Fibroblast of skin of back (primary cell): ENCODE measurements around the gene POLR2E.

Experiments used
- DNase-seq: peaks from one replicate; pipeline ENCODE4 v3.0.0-alpha.2; 2013

The POLR2E gene

DNA sequence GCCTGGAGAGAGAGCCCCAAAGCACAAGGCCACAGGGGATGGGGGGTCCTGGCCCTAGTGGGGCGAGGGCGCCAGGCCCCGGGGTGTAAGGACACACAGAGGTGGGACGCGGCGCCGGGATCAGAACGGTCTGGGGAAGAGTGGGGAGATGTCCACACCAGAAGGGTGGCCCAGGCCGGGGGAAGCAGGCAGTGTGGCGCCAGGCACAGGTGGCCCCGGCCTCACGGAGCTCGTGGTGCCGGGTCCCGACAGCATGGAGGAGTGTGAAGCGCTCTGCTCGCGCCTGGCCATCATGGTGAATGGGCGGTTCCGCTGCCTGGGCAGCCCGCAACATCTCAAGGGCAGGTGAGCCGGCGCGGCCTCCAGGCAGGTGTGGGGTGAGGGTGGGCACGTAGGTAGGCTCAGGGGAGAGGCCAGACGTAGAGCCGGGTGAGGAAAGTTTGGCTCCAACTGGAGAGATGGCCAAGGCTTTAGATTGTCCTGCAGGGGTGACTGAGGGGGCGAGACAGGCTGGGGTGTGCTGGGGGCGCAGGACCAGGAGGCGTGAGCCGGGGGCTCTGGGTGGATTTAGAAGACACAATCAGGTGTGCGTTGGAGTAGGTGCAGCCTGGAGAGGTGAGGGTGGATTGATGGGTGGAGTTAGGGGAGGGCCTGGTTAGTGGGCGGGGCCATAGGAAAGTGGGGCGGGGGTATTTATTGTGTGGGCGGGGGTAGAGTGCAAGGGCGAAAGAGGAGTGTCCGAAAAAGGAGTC is 31.1 kb downstream of the POLR2E start:
- DNase-seq, result no peak

DNA sequence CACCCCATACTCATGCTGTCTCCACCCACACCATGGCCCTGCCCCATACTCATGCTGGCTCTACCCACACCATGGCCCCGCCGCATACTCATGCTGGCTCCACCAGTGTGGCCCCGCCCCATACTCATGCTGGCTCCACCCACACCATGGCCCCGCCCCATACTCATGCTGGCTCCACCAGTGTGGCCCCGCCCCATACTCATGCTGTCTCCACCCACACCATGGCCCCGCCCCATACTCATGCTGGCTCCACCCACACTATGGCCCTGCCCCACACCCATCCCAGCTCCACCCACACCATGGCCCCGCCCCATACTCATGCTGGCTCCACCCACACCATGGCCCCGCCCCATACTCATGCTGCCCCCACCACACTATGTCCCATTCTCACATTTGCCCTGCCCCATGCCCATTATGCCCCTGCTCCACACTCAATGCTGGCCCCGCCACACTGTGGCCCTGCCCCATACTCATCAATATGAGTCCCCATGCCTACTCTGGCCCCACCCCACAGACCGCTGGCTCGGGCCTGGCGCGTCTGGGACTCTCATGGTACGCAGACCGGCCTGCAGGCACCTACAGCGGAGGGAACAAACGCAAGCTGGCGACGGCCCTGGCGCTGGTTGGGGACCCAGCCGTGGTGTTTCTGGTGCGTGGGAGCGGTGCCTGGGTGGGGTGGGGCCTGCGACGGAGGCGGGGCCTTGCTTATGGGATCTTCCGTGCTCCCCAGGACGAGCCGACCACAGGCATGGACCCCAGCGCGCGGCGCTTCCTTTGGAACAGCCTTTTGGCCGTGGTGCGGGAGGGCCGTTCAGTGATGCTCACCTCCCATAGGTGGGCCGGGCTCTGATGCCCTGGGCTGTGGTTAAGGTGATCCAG is 31.9 kb downstream of the POLR2E start:
- DNase-seq, result no peak

DNA sequence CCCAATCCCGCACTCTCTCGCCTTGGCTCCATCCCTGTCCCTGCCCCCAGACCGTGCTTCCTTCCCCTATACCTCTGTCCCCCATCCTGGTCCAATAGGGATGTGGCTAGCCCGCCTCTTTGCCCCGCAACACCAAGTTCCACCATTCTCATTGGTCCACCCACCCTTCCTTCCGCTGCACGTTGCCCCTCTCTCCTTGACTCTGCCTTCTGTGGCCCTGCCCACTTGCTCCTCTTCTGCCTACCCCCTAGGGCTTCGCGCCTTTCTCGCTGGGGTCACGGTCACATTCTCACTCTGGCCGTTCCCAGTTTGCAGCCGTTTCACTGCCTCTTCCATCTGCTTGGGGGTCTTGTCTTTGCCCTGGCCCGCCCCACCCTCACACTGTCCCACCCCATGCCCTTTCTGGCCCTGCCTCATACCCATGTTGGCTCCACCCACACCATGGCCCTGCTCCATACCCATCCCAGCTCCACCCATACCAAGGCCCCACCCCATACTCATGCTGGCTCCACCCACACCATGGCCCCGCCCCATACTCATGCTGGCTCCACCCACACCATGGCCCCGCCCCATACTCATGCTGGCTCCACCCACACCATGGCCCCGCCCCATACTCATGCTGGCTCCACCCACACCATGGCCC is 32.7 kb downstream of the POLR2E start:
- no peak for DNase-seq

DNA sequence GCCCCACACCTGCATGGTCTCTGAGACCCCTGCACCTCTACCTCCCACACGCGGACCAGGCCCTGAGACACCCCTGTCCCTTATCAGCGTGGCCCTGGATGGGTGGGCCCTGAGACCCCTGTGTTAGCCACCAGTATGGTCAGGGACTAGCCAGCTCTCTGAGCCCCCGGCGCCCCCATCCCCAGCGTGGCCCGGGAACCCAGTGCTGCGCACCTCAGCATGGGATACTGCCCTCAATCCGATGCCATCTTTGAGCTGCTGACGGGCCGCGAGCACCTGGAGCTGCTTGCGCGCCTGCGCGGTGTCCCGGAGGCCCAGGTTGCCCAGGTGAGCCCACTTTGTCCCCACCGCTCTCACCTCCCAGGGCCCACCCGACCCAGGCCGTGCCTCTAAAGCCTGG is 33.2 kb downstream of the POLR2E start:
- DNase-seq, result no peak

DNA sequence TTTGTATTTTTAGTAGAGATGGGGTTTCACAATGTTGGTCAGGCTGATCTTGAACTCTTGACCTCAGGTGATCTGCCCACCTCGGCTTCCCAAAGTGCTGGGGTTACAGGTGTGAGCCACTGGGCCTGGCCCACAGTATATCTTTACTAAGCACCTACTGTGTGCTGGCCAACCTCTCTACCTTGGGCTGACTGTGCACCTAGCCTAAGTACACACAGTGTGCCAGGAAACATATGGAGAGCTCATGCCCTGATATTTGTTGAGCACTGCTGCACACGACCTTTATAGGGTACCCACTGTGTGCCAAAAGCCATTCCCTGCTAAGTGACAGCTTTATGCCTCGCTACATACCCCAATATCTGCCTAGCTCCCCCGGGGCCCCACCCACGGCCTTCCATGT is 34.5 kb downstream of the POLR2E start:
- no peak for DNase-seq

DNA sequence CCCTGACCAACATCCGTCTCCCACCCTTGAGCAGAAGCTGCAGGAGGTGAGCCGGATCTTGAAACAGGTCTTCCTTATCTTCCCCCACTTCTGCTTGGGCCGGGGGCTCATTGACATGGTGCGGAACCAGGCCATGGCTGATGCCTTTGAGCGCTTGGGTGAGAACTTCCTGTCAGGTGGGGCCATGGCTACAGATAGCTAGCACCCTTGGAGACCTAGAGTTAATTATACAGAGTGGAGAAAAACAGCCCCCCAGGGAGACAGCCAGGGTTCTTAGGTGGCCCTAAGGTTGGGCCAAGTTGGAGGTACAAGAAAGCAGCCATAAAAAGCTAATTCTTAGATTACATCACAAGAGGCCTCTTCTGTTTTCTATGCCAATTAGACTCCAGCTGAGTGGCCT is 37.1 kb downstream of the POLR2E start:
- no peak for DNase-seq

DNA sequence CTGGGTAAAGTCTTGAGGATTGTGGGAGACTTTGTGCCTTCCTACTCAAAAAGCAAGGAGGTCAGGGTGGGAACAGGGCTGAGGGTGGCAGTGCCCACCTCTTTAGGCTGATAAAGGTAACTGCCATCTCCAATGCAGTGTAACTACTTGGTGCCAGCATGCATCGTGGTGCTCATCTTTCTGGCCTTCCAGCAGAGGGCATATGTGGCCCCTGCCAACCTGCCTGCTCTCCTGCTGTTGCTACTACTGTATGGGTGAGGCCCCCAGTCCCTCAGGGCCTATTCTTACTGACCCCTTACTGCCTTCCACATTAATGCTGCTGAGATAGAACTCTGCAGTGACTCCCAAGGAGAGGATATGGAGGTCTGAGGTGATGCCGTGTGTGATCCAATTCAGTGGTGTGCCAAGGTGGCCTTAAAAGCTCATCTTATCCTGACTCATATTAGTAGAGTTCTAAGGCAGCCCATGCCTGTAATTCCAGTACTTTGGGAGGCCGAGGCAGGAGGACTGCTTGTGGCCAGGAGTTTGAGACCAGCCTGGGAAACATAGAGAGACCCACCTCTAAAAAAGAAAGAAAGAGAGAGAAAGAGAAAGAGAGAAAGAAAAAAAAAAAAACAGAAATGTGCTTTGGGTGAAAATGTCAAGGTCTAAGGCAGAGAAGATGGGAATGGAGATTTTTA is 37.9 kb downstream of the POLR2E start:
- DNase-seq, result peak; percentile 54

DNA sequence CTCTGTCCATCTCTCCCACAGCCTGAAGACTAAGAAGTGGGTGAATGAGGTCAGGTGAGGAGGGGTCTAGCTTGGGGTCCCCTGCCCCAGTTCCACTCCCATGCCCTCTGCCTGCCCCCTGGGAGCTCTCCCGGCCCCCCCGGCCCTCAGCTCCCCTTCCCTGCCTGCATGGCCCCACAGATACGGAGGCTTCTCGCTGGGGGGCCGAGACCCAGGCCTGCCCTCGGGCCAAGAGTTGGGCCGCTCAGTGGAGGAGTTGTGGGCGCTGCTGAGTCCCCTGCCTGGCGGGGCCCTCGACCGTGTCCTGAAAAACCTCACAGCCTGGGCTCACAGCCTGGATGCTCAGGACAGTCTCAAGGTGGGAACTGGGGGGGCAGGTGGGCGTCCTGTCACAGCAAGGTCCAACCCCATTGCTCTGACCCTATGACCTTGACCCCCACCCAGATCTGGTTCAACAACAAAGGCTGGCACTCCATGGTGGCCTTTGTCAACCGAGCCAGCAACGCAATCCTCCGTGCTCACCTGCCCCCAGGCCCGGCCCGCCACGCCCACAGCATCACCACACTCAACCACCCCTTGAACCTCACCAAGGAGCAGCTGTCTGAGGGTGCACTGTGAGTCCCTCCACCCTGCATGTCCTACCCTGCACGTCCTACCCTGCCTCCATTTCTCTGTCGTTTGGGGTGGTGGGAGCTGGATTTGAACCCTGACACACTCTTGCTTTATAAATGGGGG is 39.1 kb downstream of the POLR2E start:
- no peak for DNase-seq

DNA sequence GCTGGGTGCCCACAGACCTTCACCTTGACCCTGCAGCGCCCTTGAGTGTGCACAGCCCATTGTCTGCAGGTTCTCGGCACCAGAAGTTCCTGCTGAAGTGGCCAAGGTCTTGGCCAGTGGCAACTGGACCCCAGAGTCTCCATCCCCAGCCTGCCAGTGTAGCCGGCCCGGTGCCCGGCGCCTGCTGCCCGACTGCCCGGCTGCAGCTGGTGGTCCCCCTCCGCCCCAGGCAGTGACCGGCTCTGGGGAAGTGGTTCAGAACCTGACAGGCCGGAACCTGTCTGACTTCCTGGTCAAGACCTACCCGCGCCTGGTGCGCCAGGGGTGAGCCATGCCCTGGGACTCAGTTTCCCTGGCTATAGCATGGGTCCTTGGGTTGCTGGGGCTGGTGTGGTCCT is 40.1 kb downstream of the POLR2E start:
- no peak for DNase-seq

DNA sequence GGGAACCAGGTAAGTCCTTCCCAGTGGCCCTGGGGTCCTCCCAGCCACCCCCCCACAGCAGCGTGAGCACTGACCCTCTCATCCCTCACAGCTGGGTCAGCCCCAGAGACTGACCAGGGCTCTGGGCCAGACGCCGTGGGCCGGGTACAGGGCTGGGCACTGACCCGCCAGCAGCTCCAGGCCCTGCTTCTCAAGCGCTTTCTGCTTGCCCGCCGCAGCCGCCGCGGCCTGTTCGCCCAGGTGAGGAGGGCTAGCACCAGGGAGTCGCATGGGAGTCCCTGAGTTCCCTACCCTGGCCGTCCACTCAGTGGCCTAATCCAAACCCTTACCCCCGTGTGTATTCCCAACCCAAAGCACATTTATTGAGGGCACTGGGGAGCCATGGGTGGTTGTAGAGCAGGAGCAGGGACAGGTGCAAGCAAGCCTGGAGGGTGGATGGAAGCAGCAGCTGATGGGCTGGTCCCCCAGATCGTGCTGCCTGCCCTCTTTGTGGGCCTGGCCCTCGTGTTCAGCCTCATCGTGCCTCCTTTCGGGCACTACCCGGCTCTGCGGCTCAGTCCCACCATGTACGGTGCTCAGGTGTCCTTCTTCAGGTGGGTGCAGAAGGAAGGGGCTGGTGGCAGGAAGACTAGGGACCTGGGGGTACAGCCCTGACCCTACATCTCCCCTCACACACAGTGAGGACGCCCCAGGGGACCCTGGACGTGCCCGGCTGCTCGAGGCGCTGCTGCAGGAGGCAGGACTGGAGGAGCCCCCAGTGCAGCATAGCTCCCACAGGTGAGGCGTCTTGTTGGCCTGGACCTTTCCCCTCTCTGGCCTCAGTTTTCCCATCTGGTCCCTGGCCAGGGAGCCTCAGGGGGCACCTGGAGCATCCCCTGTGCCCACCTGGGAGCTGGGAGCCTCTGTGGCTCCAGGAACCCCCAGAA is 40.8 kb downstream of the POLR2E start:
- DNase-seq, result no peak

DNA sequence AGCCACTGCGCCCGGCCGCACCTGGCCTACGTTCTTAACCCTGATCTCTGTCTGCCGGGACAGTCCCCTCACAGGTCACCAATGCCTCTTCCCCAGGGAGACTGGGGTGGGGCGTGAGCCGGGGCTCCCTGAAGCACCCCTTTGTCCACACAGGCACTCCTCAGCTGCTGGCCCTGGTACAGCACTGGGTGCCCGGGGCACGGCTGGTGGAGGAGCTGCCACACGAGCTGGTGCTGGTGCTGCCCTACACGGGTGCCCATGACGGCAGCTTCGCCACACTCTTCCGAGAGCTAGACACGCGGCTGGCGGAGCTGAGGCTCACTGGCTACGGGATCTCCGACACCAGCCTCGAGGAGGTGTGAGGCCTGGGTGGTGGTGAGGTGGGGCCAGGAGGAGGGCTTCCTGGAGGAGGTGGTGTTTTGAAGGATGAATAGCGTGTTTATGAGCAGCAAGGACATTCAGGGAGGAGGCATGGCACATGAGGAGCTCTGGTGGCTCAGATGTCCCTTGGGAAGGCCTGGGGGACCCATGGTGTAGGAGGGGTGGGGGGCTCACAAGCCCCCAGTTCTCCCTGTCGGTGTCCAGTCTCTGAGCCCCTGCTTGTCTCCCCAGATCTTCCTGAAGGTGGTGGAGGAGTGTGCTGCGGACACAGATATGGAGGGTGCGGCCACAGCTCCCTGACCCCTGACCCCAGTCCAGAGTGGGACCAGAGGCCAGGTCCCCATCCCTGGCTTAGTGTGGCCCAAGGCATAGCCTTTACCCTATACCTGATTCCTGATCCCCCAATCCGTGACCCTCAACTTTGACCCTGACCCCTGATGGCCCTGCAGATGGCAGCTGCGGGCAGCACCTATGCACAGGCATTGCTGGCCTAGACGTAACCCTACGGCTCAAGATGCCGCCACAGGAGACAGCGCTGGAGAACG is 41.7 kb downstream of the POLR2E start:
- DNase-seq, result no peak

DNA sequence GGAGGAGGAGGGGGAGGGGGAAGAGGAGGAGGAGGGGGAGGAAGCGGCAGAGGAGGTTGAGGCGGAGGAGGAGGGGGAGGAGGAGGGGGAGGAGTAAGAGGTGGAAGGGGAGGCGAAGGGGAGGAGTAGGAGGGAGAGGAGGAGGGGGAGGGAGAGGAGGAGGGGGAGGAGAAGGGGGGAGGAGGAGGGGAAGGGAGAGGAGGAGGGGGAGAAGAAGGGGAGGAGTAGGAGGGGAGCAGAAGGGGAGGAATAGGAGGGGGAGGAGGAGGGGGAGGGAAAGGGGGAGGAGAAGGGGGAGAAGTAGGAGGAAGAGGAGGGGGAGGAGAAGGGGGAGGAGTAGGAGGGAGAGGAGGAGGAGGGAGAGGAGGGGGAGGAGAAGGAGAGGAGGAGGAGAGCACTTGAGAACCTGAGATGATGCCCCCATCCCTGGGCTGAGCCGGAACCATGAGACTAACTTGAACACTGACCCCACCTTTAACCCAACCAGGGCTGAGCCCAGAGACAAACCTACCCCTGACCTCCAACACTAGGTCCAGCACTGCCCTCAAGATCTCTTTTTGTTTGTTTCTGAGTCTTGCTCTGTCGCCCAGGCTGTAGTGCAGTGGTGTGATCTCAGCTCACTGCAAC is 42.7 kb downstream of the POLR2E start:
- no peak for DNase-seq

DNA sequence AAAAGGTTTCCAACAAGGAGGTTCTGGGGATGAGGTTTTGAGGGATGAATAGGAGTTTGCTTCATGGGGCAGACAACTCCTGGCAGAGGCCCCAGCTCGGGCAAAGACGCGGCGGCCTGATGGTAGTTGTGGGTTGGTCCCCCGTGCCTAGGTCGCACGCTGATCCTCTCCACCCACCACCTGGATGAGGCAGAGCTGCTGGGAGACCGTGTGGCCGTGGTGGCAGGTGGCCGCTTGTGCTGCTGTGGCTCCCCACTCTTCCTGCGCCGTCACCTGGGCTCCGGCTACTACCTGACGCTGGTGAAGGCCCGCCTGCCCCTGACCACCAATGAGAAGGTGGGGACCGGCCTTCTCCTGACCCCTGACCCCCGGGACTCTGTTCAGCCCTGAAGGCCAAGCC is 43.4 kb downstream of the POLR2E start:
- DNase-seq, result no peak

DNA sequence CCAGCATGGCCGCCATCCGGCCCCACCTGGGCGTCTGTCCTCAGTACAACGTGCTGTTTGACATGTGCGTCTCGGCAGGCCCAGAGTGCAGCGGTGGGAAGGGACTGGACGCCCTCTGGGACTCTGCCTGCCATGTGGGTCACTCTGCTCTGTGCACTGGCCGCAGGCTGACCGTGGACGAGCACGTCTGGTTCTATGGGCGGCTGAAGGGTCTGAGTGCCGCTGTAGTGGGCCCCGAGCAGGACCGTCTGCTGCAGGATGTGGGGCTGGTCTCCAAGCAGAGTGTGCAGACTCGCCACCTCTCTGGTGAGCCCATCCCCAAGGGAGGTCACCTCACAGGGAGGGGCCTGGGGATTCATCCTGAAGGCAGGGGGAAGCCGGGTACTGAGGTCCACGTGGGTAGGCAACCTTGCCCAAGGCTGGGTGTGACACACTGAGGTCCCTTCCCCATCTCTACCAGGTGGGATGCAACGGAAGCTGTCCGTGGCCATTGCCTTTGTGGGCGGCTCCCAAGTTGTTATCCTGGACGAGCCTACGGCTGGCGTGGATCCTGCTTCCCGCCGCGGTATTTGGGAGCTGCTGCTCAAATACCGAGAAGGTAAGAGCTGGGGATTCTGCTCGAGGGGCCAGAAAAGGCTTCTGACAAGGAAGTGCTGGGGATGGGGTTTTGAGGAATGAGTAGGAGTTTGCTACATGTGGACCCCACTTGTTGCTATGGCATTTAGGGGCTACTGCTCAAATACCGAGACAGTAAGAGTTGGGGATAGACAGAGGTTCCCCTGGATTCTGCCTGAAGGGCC is 44.0 kb downstream of the POLR2E start:
- no peak for DNase-seq

DNA sequence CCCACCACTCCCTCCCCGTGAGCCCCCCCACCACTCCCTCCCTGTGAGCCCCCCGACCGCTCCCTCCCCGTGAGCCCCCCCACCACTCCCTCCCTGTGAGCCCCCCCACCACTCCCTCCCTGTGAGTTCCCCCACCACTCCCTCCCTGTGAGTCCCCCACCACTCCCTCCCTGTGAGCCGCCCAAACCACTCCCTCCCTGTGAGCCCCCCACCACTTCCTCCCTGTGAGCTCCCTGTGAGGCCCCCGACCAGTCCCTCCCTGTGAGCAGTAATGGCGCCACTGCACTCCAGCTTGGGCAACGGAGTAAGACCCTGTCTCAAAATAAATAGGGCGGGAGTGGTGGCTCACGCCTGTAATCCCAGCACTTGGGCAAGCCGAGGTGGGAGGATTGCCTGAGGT is 45.4 kb downstream of the POLR2E start:
- DNase-seq, result no peak

DNA sequence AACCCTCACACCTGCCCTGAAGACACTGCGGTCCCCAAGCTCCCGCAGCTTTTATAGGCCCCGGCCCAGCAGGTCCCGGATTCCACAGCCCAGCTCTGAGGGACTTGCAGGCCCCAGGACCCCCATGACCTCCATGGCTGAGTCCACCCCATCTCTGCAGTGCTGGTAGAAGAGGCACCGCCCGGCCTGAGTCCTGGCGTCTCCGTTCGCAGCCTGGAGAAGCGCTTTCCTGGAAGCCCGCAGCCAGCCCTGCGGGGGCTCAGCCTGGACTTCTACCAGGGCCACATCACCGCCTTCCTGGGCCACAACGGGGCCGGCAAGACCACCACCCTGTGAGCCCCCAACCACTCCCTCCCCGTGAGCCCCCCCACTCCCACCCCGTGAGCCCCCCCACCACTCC is 46.1 kb downstream of the POLR2E start:
- DNase-seq, result no peak

DNA sequence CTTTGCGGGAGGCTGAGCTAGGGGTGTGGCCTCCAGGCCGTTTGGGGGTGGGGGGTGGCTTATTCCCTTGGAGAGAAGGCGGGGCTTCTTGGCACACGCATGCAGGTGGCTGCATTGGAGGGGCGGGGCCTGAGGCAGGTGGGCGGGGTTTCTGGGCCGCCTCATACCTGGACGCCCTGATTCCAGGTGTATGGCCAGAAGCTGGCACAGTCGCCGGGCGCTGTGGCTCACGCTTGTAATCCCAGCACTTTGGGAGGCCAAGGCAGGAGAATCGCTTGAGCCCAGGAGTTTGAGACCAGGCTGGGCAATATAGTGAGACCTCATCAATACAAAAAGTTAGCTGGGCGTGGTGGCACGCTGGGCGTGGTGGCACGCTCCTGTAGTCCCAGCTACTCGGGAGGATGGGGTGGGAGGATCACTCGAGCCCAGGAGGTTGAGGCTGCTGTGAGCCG is 47.5 kb downstream of the POLR2E start:
- no peak for DNase-seq
